HCT116 (cell line): ENCODE measurements around the gene ERGIC1. TPM values are rescaled to one million over a fixed set of nuclear protein-coding genes. Genes with fewer than 3 reads are reported as not detected.

ENCODE experiments used
- ATAC-seq: fragments of 200-7000 bp; cut with Tn5 transposase; 2 replicates; pipeline ENCODE4 v1.9.1; 2020; ENCODE audit warnings: mild to moderate bottlenecking, moderate library complexity
- BruUV-seq: library from RNA; stranded (reverse); fragments of 400-500 nt; replicated peaks from 2 replicates; lab custom pipeline; 2021; lab: Mats Ljungman, UMichigan
- CTCF ChIA-PET: fragments of 300-600 bp; sonication (Branson Sonifier 250); formaldehyde crosslinking; loops from one replicate; lab custom pipeline; 2021; ENCODE audit warnings: antibody characterized with exemption; lab: Charles Lee
- POLR2A ChIA-PET: fragments of 300-600, 350-600 bp; sonication (Branson Sonifier 250); formaldehyde crosslinking; loops from one replicate; lab custom pipeline; 2021; ENCODE audit warnings: antibody characterized with exemption; lab: Charles Lee
- RAD21 ChIA-PET, 2 experiments: fragments of 300-600 bp; sonication (Branson Sonifier 250); formaldehyde crosslinking; loops; one replicate each; lab custom pipeline; 2023; ENCODE audit warnings: low total read pairs in 2 of 2; ENCODE audit not compliant: uncharacterized antibody in 2 of 2, unreplicated experiment in 2 of 2, low non-redundant PET in 1 of 2; lab: Charles Lee
- DNase-seq: peaks from one replicate; pipeline ENCODE4 v3.0.0-alpha.2; 2010; ENCODE audit warnings: low read depth, low spot score
- H2AFZ ChIP-seq: fragments of 200-600 bp; shearing (Covaris generic), sonication (generic); 2 replicates; pipeline ENCODE4 v1.6.1; 2017; ENCODE audit warnings: low read depth, mixed run types, mixed read lengths, antibody characterized with exemption, low read length; ENCODE audit not compliant: poor library complexity, severe bottlenecking
- H3K27ac ChIP-seq: 2 replicates; pipeline ENCODE4 v1.5.1; 2012; ENCODE audit warnings: low read depth, low read length
- H3K27me3 ChIP-seq: fragments of 200-600 bp; sonication (generic); 2 replicates; pipeline ENCODE4 v1.6.1; 2016; ENCODE audit warnings: mixed run types, low read length, mixed read lengths; ENCODE audit not compliant: insufficient read depth
- H3K36me3 ChIP-seq, 2 experiments: fragments of 200-500 bp in 1 of 2; fragments of 200-600 bp in 1 of 2; sonication (Bioruptor generic) in 1 of 2; sonication (generic) in 1 of 2; 2 replicates each; pipeline versions ENCODE4 v1.5.1 to v1.6.1; 2014 to 2016; ENCODE audit warnings: low read length in 2 of 2, inconsistent platforms in 1 of 2, mixed read lengths in 1 of 2, mixed run types in 1 of 2; ENCODE audit not compliant: insufficient read depth in 2 of 2, control insufficient read depth in 1 of 2
- H3K4me1 ChIP-seq, 2 experiments: fragments of 200-600 bp in 1 of 2; sonication (generic) in 1 of 2; 2 replicates each; pipeline versions ENCODE4 v1.5.1 to v1.6.1; 2012 to 2017; ENCODE audit warnings: low read length in 2 of 2, inconsistent platforms in 1 of 2, mild to moderate bottlenecking in 1 of 2, mixed read lengths in 1 of 2, mixed run types in 1 of 2, moderate library complexity in 1 of 2; ENCODE audit not compliant: insufficient read depth in 2 of 2, control insufficient read depth in 1 of 2
- H3K4me2 ChIP-seq: fragments of 200-600 bp; sonication (generic); 2 replicates; pipeline ENCODE4 v1.6.1; 2017; ENCODE audit warnings: mixed run types, low read length, mixed read lengths
- H3K4me3 ChIP-seq, 2 experiments: fragments of 200-600 bp in 1 of 2; sonication (generic) in 1 of 2; replicated peaks in 1 of 2; 2 replicates each; pipeline ENCODE4 v1.5.1; 2011 to 2016; ENCODE audit warnings: low read length in 2 of 2, control low read depth in 1 of 2, low read depth in 1 of 2, mild to moderate bottlenecking in 1 of 2, mixed read lengths in 1 of 2, mixed run types in 1 of 2
- H3K79me2 ChIP-seq: fragments of 200-600 bp; sonication (generic); 2 replicates; pipeline ENCODE4 v1.6.1; 2017; ENCODE audit warnings: mild to moderate bottlenecking, mixed run types, low read length, moderate library complexity, mixed read lengths; ENCODE audit not compliant: insufficient read depth
- H3K9ac ChIP-seq: fragments of 200-600 bp; sonication (generic); 2 replicates; pipeline ENCODE4 v1.6.1; 2016; ENCODE audit warnings: low read length, mixed read lengths
- H3K9me2 ChIP-seq: fragments of 200-600 bp; sonication (generic), shearing (Covaris generic); 2 replicates; pipeline ENCODE4 v1.6.1; 2017; ENCODE audit warnings: mixed run types, mild to moderate bottlenecking, moderate library complexity; ENCODE audit not compliant: insufficient read depth
- H3K9me3 ChIP-seq, 2 experiments: fragments of 200-500 bp in 1 of 2; fragments of 200-600 bp in 1 of 2; sonication (Bioruptor generic) in 1 of 2; sonication (generic) in 1 of 2; 2 replicates each; pipeline ENCODE4 v1.6.1; 2014 to 2017; ENCODE audit warnings: low read length in 2 of 2, mixed read lengths in 2 of 2, inconsistent platforms in 1 of 2, low read depth in 1 of 2, mild to moderate bottlenecking in 1 of 2, mixed run types in 1 of 2, moderate library complexity in 1 of 2; ENCODE audit not compliant: control insufficient read depth in 1 of 2, insufficient read depth in 1 of 2
- H4K20me1 ChIP-seq: fragments of 200-600 bp; sonication (generic), shearing (Covaris generic); 2 replicates; pipeline ENCODE4 v1.6.1; 2017; ENCODE audit warnings: mixed run types, mild to moderate bottlenecking, moderate library complexity; ENCODE audit not compliant: insufficient read depth
- CBX3 ChIP-seq: IDR thresholded peaks from 2 replicates; pipeline ENCODE4 v1.6.1; 2012; ENCODE audit warnings: low read depth
- EGR1 ChIP-seq: IDR thresholded peaks from 2 replicates; pipeline ENCODE4 v1.6.1; 2012; ENCODE audit warnings: low read depth
- EZH2 ChIP-seq: fragments of 200-600 bp; sonication (generic); IDR thresholded peaks from 2 replicates; pipeline ENCODE4 v1.6.1; 2017; ENCODE audit warnings: antibody characterized with exemption, mixed run types
- EZH2phosphoT487 ChIP-seq: fragments of 200-600 bp; IDR thresholded peaks from 2 replicates; pipeline ENCODE4 v1.6.1; 2018; ENCODE audit warnings: antibody characterized with exemption, borderline replicate concordance
- JUND ChIP-seq: IDR thresholded peaks from 2 replicates; pipeline ENCODE4 v1.6.1; 2012
- POLR2A ChIP-seq: IDR thresholded peaks from 2 replicates; pipeline ENCODE4 v1.7.0; 2011; ENCODE audit warnings: borderline replicate concordance; ENCODE audit not compliant: insufficient read depth, insufficient read length; ENCODE audit errors: extremely low read depth
- POLR2AphosphoS5 ChIP-seq: IDR thresholded peaks from 2 replicates; pipeline ENCODE4 v1.6.1; 2011; ENCODE audit warnings: mild to moderate bottlenecking, low read depth, low read length, moderate library complexity
- SP1 ChIP-seq: IDR thresholded peaks from 2 replicates; pipeline ENCODE4 v1.6.1; 2012; ENCODE audit warnings: low read depth
- ZFX ChIP-seq: fragments of 450-650 bp; IDR thresholded peaks from 2 replicates; pipeline ENCODE4 v1.6.1; 2017
- intact Hi-C: fragments of 100-400 bp; cut with micrococcal nuclease; formaldehyde crosslinking; loops from 2 replicates; pipeline ENCODE4 v1.10.0; 2022
- total RNA-seq: library from RNA; stranded (reverse); gene quantifications from one replicate; pipeline ENCODE4 v1.2.1, GENCODE V29; 2021; ENCODE audit not compliant: unreplicated experiment
- TF ChIP-seq, protein P1 (sequence below): IDR thresholded peaks from 2 replicates; pipeline ENCODE4 v1.6.1; 2012
- TF ChIP-seq, protein P2 (sequence below): IDR thresholded peaks from 2 replicates; pipeline ENCODE4 v1.6.1; 2012; ENCODE audit warnings: low read depth
- TF ChIP-seq, protein P3 (sequence below): IDR thresholded peaks from 2 replicates; pipeline ENCODE4 v1.6.1; 2012
- TF ChIP-seq, protein P4 (sequence below): IDR thresholded peaks from 2 replicates; pipeline ENCODE4 v1.6.1; 2011; ENCODE audit warnings: mild to moderate bottlenecking, low read length, moderate library complexity; ENCODE audit not compliant: insufficient replicate concordance; ENCODE audit errors: extremely low read depth

ERGIC1 gene
- total RNA-seq, 1 experiment from 2014 or later, result 73.3 TPM

DNA sequence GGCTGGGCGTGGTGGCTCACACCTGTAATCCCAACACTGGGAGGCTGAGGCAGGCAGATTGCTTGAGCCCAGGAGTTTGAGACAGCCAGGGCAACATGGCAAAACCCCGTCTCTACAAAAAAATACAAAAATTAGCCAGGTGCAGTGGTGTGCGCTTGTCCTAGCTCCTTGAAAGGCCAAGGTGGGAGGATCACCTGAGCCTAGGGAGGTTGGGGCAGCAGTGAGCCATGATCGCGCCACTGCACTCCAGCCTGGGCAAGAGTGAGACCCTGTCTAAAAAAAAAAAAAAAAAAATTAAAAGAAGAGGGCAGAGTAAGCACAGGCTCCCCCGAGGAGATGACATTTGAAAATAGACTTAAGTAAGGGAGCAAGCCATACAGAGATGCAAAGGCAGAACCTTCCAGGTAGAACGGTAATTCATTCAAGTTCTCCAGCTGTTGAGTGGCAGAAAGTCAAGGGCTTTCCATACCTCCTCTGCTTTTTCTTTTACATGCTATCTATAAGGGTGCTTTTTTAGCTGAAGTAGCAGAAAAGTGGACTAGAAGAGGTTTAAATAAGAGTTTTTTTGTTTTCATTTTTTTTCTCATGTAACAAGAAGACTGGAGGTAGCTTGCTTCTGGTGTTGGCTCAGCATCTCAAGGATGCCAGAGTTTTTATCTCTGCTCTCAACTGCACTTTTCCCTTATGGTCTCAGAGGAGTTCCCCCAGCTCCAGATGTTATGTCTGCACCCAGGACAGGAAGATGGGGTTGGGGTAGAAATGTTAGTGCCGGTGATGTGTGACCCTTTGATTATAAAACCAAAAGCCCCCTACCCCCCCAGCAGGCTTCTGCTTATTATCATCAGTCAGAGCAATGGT lies 40.8 kb downstream of the ERGIC1 start:
- no TSS peak for BruUV-seq
- H3K9me2 ChIP-seq, result no peaks in the 10 kb centered on the region

More for the DNA sequence above, 40.8 kb downstream of the ERGIC1 start:
- TF ChIP-seq, protein P1, sequence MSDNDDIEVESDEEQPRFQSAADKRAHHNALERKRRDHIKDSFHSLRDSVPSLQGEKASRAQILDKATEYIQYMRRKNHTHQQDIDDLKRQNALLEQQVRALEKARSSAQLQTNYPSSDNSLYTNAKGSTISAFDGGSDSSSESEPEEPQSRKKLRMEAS, result no peak
- TF ChIP-seq EZH2 (no peak), POLR2AphosphoS5 (no peak), CBX3 (no peak), EZH2phosphoT487 (no peak), SP1 (no peak), ZFX (no peak), EGR1 (no peak), POLR2A (no peak), JUND (no peak)
- TF ChIP-seq, protein P2, sequence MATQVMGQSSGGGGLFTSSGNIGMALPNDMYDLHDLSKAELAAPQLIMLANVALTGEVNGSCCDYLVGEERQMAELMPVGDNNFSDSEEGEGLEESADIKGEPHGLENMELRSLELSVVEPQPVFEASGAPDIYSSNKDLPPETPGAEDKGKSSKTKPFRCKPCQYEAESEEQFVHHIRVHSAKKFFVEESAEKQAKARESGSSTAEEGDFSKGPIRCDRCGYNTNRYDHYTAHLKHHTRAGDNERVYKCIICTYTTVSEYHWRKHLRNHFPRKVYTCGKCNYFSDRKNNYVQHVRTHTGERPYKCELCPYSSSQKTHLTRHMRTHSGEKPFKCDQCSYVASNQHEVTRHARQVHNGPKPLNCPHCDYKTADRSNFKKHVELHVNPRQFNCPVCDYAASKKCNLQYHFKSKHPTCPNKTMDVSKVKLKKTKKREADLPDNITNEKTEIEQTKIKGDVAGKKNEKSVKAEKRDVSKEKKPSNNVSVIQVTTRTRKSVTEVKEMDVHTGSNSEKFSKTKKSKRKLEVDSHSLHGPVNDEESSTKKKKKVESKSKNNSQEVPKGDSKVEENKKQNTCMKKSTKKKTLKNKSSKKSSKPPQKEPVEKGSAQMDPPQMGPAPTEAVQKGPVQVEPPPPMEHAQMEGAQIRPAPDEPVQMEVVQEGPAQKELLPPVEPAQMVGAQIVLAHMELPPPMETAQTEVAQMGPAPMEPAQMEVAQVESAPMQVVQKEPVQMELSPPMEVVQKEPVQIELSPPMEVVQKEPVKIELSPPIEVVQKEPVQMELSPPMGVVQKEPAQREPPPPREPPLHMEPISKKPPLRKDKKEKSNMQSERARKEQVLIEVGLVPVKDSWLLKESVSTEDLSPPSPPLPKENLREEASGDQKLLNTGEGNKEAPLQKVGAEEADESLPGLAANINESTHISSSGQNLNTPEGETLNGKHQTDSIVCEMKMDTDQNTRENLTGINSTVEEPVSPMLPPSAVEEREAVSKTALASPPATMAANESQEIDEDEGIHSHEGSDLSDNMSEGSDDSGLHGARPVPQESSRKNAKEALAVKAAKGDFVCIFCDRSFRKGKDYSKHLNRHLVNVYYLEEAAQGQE, result no peak
- TF ChIP-seq, protein P3, sequence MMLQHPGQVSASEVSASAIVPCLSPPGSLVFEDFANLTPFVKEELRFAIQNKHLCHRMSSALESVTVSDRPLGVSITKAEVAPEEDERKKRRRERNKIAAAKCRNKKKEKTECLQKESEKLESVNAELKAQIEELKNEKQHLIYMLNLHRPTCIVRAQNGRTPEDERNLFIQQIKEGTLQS, result no peak
- TF ChIP-seq, protein P4, sequence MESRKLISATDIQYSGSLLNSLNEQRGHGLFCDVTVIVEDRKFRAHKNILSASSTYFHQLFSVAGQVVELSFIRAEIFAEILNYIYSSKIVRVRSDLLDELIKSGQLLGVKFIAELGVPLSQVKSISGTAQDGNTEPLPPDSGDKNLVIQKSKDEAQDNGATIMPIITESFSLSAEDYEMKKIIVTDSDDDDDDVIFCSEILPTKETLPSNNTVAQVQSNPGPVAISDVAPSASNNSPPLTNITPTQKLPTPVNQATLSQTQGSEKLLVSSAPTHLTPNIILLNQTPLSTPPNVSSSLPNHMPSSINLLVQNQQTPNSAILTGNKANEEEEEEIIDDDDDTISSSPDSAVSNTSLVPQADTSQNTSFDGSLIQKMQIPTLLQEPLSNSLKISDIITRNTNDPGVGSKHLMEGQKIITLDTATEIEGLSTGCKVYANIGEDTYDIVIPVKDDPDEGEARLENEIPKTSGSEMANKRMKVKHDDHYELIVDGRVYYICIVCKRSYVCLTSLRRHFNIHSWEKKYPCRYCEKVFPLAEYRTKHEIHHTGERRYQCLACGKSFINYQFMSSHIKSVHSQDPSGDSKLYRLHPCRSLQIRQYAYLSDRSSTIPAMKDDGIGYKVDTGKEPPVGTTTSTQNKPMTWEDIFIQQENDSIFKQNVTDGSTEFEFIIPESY, result no peak
- TF ChIP-seq, all 23 proteins: peak for 0
- DNase-seq, result no peak
- CTCF ChIA-PET, result no interaction called here
- intact Hi-C loops, result no loop called here
- Histone ChIP-seq H3K9ac (no peak overlapping the region), H4K20me1 (no peaks in the 10 kb centered on the region), H2AFZ (no peak overlapping the region), H3K79me2 (no peaks in the 10 kb centered on the region; the same call in 1 of the 2 replicates), H3K4me2 (no peak overlapping the region), H3K4me3 (no peak overlapping the region), H3K4me1 (peaks cover 6 to 11% of the 10 kb centered on the region in 2 experiments), H3K9me3 (no peaks in the 10 kb centered on the region), H3K27me3 (no peaks in the 10 kb centered on the region), H3K27ac (no peak overlapping the region), H3K36me3 (no peaks in the 10 kb centered on the region)
- no peak for ATAC-seq
- RAD21 ChIA-PET, result no interaction called here
- POLR2A ChIA-PET, result interaction anchor here (0.6 kb wide), 1 partner anchor 98 kb away, joined by 3 read pairs; no protein-coding TSS in a partner anchor
